ENCODE measurements around the gene GEMIN8.

- no peak for TF ChIP-seq CTCF (IDR thresholded peaks at IDR 0.05)
- TF ChIP-seq EZH2 (IDR thresholded peaks at IDR 0.05; ENCODE audit: borderline replicate concordance, insufficient read depth, low read depth, low read length, poor library complexity, severe bottlenecking): no peak
Observed at GRCh38 chrX:14027511-14028019, 2.1 kb downstream of the GEMIN8 start.
